ENCODE data around the gene NSD2. TPM values are rescaled to one million over a fixed set of nuclear protein-coding genes. Genes with fewer than 3 reads are reported as not detected.

Gene NSD2
- total RNA-seq, 1 experiment from 2014 or later, result 136 TPM

- Histone ChIP-seq H4K91ac (ENCODE audit: insufficient read length, low read depth, low read length) (no peak overlapping the region), H2AFZ (ENCODE audit: low read length) (no peak overlapping the region), H3K18ac (ENCODE audit: insufficient read length, low read depth, low read length) (no peak overlapping the region), H4K20me1 (ENCODE audit: control insufficient read depth, insufficient read depth, insufficient read length) (no peaks in the 10 kb centered on the region), H2BK5ac (ENCODE audit: insufficient read length, low read length) (no peak overlapping the region), H2AK5ac (ENCODE audit: insufficient read length, low read length) (no peak overlapping the region), H3T11ph (ENCODE audit: low read length) (no peak overlapping the region), H3K79me2 (ENCODE audit: insufficient read depth, low read length) (no peaks in the 10 kb centered on the region), H3K79me1 (ENCODE audit: insufficient read depth, low read depth, low read length, poor library complexity, severe bottlenecking) (no peaks in the 10 kb centered on the region), H3K9me3 (ENCODE audit: control insufficient read depth, low read depth, low read length) (no peaks in the 10 kb centered on the region), H3K56ac (ENCODE audit: insufficient read length, low read depth, low read length) (no peak overlapping the region), H4K5ac (ENCODE audit: insufficient read length, low read depth, low read length) (no peak overlapping the region), H2BK12ac (ENCODE audit: insufficient read length, low read depth, low read length) (no peak overlapping the region), H2BK15ac (ENCODE audit: low read depth, low read length) (no peak overlapping the region), H3K14ac (ENCODE audit: insufficient read depth, low read length) (no peak overlapping the region), H3K27me3 (ENCODE audit: insufficient read depth, low read length) (no peaks in the 10 kb centered on the region), H3K9ac (ENCODE audit: extremely low read depth, insufficient read length, low read length) (no peak overlapping the region), H3K4ac (ENCODE audit: low read depth, low read length) (no peak overlapping the region), H3K27ac (ENCODE audit: insufficient read length, low read depth, low read length) (no peak overlapping the region), H2BK20ac (ENCODE audit: low read depth, low read length, poor library complexity, severe bottlenecking) (no peak overlapping the region), H3K23ac (ENCODE audit: insufficient read length, low read depth, low read length) (no peak overlapping the region), H3K4me2 (ENCODE audit: insufficient read depth, insufficient read length, low read length) (no peak overlapping the region), H3K4me1 (ENCODE audit: insufficient read depth, low read length) (no peaks in the 10 kb centered on the region), H4K8ac (replicated peaks; ENCODE audit: insufficient read length, low read depth, low read length) (no peak overlapping the region), H3K23me2 (ENCODE audit: insufficient read length, low read depth, low read length, poor library complexity, severe bottlenecking) (no peaks in the 10 kb centered on the region), H2BK120ac (ENCODE audit: low read depth, low read length, poor library complexity, severe bottlenecking) (no peak overlapping the region)
- no CpG with 5 or more reads among the region's 16 CpGs for WGBS (ENCODE audit: extremely low coverage, insufficient read length, low lambda C conversion rate)
- no peaks in the 10 kb centered on the region for H3K27me3 Mint-ChIP-seq (ENCODE audit: low read depth)
- DNase-seq, result no peak
- no peak overlapping the region for H3K4me3 Mint-ChIP-seq
- peaks cover 0 to 9% of the 10 kb centered on the region in 2 experiments; a peak in 2 of 4 replicates for H3K4me1 Mint-ChIP-seq
- TF ChIP-seq CTCF (conservative IDR thresholded peaks at IDR 0.05), result no peak
- H3K27ac Mint-ChIP-seq, result peak overlapping the region in 2 of 3 experiments; percentile 56 to 84; a peak in 2 of 7 replicates
- H3K36me3 Mint-ChIP-seq (ENCODE audit: insufficient read depth in 1 of 3, low read depth in 3 of 3), result peaks cover 11 to 65% (median 52%) of the 10 kb centered on the region in 3 experiments; a peak in 6 of 7 replicates
- H3K9me3 Mint-ChIP-seq, result no peaks in the 10 kb centered on the region
These were observed 111.2 kb downstream of the NSD2 start for GRCh38 chr4:1982124-1983052.

Data from H9 (cell line).